Progenitor cell of endocrine pancreas (in vitro differentiated cells): ENCODE results near the gene SRSF6. TPM values are rescaled to one million over a fixed set of nuclear protein-coding genes. Genes with fewer than 3 reads are reported as not detected.
A peak's percentile ranks its signal among the peaks of the same experiment; 100 is the strongest.
"Not testable (repeated sequence)": the region's sequence is repeated elsewhere in the genome, so short reads cannot be mapped to it uniquely, and the experiment has no call there.

ENCODE experiments used
- DNase-seq: peaks from one replicate; pipeline ENCODE4 v3.0.0; 2021; ENCODE audit warnings: low spot score; ENCODE audit not compliant: unreplicated experiment
- H3K27ac Mint-ChIP-seq: 2 replicates; pipeline ENCODE4 v1.8.0; 2021; ENCODE audit warnings: mild to moderate bottlenecking, moderate library complexity, mixed read lengths
- H3K27me3 Mint-ChIP-seq: 2 replicates; pipeline ENCODE4 v1.8.0; 2021; ENCODE audit warnings: mixed read lengths
- H3K36me3 Mint-ChIP-seq: 2 replicates; pipeline ENCODE4 v1.8.0; 2022; ENCODE audit warnings: mixed read lengths; ENCODE audit not compliant: insufficient read depth
- H3K4me1 Mint-ChIP-seq: 2 replicates; pipeline ENCODE4 v1.8.0; 2021; ENCODE audit warnings: low read depth, mixed read lengths
- H3K4me3 Mint-ChIP-seq: 2 replicates; pipeline ENCODE4 v1.8.0; 2021; ENCODE audit warnings: low read depth, mild to moderate bottlenecking, moderate library complexity, mixed read lengths
- H3K9me3 Mint-ChIP-seq: 2 replicates; pipeline ENCODE4 v1.8.0; 2021; ENCODE audit warnings: low read depth, mixed read lengths
- total RNA-seq: library from RNA; stranded (reverse); gene quantifications from 2 replicates; pipeline ENCODE4 v1.2.1, GENCODE V29; 2021
- TF ChIP-seq, protein P1 (sequence below): fragments of 200-600 bp; sonication (generic); IDR thresholded peaks from one replicate; pipeline ENCODE4 v1.5.0; 2021; ENCODE audit warnings: antibody characterized with exemption, mild to moderate bottlenecking; ENCODE audit not compliant: unreplicated experiment

SRSF6 gene
- total RNA-seq, 1 donor from 2014 or later = 381 TPM

DNA sequence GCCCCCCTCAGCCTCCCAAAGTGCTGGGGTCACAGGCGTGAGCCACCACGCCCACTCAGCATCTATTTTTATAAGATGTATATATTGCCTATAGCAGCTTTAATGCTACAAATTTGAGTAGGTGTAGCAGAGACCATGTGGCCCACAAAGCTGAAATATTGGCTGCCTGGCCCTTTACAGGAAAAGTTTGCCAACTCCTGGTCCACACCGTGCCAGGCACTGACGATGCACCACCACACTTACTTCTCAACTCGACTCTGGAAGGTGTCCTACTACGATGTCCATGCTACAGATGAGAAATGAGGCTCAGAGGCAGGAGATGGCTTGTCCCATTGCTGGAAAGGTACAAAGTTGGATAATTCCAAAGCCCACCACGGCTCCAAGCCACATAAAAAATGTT is 17.2 kb upstream of the SRSF6 start:
- no peak overlapping the region for H3K4me3 Mint-ChIP-seq
- TF ChIP-seq, protein P1, sequence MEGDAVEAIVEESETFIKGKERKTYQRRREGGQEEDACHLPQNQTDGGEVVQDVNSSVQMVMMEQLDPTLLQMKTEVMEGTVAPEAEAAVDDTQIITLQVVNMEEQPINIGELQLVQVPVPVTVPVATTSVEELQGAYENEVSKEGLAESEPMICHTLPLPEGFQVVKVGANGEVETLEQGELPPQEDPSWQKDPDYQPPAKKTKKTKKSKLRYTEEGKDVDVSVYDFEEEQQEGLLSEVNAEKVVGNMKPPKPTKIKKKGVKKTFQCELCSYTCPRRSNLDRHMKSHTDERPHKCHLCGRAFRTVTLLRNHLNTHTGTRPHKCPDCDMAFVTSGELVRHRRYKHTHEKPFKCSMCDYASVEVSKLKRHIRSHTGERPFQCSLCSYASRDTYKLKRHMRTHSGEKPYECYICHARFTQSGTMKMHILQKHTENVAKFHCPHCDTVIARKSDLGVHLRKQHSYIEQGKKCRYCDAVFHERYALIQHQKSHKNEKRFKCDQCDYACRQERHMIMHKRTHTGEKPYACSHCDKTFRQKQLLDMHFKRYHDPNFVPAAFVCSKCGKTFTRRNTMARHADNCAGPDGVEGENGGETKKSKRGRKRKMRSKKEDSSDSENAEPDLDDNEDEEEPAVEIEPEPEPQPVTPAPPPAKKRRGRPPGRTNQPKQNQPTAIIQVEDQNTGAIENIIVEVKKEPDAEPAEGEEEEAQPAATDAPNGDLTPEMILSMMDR = no peak
- no peaks in the 10 kb centered on the region for H3K9me3 Mint-ChIP-seq
- H3K4me1 Mint-ChIP-seq = no peaks in the 10 kb centered on the region
- H3K27me3 Mint-ChIP-seq = peaks cover 22% of the 10 kb centered on the region
- no peak overlapping the region for H3K27ac Mint-ChIP-seq
- H3K36me3 Mint-ChIP-seq = no peaks in the 10 kb centered on the region
- no peak for DNase-seq

DNA sequence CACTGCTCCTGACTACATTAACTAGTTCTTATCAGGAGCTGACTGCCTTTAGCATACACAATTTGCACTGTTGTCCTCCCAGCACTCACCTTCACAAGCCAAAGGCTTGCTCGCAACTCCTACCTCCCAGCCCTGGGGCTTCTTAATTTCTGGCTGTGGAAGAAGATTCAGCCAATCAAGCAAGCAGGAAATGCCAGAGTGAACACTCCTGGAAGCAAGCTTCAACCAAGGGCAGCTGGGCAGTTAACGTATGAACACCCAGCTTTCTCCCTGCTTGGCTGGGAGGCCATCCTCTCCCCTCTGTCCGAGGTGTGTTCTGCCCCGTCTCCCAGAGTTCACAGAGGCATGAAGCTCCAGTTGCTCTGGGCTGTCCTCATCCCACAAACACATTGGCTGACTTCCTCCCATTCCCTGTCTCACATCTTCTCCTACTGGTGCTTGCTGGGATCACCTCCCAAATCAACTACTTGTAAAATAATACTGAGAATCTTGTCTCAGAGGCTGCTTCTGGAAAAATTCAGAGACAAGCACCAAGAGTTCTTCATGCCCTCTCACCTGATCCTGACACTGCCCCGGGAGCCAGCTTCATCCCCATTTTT is 15.3 kb upstream of the SRSF6 start:
- Mint-ChIP-seq H3K36me3 (no peaks in the 10 kb centered on the region), H3K4me3 (no peak overlapping the region), H3K9me3 (no peaks in the 10 kb centered on the region), H3K27me3 (peaks cover 13% of the 10 kb centered on the region), H3K4me1 (no peaks in the 10 kb centered on the region), H3K27ac (no peak overlapping the region)
- TF ChIP-seq, protein P1 = peak; percentile 22
- DNase-seq = no peak

DNA sequence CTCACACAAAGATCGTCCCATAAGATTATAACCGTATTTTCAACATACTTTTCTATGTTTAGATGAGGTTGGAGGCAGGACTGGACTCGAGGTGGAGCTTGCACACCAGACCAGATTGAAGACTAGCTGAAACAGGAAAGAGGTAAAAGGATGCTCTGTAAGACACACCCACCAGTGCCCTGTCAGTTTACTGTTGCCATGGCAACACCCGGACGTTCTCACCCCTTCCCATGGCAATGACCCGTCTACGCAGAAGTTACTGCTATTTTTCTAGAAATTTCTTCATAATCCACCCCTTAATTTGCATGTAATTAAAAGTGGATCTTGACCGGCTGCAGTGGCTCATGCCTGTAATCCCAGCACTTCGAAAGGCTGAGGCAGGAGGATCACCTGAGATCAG is 13.6 kb upstream of the SRSF6 start:
- Mint-ChIP-seq H3K27ac (no peak overlapping the region), H3K27me3 (peaks cover 17% of the 10 kb centered on the region), H3K9me3 (no peaks in the 10 kb centered on the region), H3K4me3 (no peak overlapping the region), H3K36me3 (no peaks in the 10 kb centered on the region), H3K4me1 (peaks cover 3% of the 10 kb centered on the region)
- no peak for DNase-seq
- TF ChIP-seq, protein P1 = no peak

DNA sequence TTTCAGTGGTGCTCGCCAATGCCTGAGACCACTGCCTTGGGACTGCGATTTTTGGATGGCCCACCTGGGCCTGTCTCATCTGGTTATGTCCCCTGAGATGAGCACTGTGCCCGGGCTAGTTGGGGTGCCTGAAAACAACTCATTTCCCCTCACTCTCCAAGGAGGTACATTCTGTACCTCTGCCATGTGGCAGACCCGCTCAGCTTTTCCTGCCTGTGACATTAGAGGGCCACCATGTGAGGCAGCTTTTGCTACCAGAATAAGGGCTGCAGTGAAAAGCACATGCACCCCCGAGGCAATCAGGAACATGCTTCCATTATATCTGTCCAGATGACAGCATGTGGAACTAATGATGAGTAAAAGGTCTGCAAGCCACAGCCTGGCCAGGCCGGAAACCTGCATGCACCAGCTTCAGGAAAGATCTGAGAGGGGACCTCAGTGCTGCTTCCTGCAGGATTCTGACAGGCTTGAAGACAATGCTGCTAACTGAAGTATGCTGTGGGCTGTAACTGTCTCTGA is 11.3 kb upstream of the SRSF6 start:
- Mint-ChIP-seq H3K27me3 (peaks cover 15% of the 10 kb centered on the region), H3K4me3 (no peak overlapping the region), H3K9me3 (no peaks in the 10 kb centered on the region), H3K4me1 (peaks cover 3% of the 10 kb centered on the region), H3K27ac (no peak overlapping the region), H3K36me3 (no peaks in the 10 kb centered on the region)
- DNase-seq = no peak
- TF ChIP-seq, protein P1 = no peak

DNA sequence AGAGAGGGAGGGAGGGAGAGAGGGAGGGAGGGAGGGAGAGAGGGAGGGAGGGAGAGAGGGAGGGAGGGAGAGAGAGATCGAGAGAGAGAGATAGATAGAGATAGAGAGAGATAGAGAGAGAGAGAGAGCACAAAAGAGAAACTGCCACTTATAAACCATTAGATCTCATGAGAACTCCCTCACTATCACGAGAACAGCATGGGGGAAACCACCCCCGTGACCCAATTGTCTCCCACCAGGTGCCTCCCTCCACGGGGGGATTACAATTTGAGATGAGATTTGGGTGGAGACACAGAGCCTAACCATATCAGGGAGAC is 9.3 kb upstream of the SRSF6 start:
- not testable (repeated sequence) for H3K4me3 Mint-ChIP-seq, H3K27ac Mint-ChIP-seq, DNase-seq, H3K36me3 Mint-ChIP-seq, H3K4me1 Mint-ChIP-seq, H3K9me3 Mint-ChIP-seq
- H3K27me3 Mint-ChIP-seq = peaks cover 13% of the 10 kb centered on the region

DNA sequence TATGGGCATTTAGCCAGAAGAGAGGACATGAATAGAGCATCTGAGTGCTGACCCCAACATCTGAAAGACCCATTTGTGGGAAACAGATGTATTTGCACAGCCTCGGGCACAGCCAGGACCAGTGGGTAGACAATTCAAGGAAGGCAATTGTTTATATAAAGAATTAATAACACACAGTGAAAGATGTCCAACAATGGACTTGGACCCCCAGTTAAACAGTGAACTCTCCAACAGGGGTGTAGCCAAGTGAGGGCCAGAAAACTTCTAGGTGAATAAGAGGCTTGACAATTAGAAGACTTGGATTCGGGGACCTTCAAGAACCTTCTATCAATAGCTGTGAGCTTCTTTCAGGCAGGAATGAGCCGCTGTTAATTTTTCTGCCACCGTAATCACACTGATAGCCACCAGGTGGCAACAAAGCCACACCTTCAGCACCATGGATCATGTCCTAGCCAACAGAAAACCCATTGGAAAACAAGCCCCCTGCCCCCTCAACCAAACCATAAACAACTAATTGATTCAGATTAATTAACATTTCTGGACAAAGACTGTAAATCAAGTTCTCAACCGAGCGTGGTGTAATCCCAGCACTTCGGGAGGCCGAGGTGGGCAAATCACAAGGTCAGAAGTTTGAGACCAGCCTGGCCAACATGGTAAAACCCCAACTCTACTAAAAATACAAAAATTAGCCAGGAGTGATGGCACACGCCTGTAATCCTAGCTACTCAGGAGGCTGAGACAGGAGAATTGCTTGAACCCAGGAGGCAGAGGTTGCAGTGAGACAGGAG is 8.8 kb upstream of the SRSF6 start:
- peaks cover 5% of the 10 kb centered on the region for H3K4me1 Mint-ChIP-seq
- H3K27ac Mint-ChIP-seq = no peak overlapping the region
- peaks cover 11% of the 10 kb centered on the region for H3K27me3 Mint-ChIP-seq
- no peak for DNase-seq
- no peaks in the 10 kb centered on the region for H3K9me3 Mint-ChIP-seq
- TF ChIP-seq, protein P1 = peak; percentile 82
- no peak overlapping the region for H3K4me3 Mint-ChIP-seq
- H3K36me3 Mint-ChIP-seq = no peaks in the 10 kb centered on the region
